Kidney capillary endothelial cell (primary cell): Measurements from ENCODE around the gene OSGEP.
"Not testable (repeated sequence)": the region's sequence is repeated elsewhere in the genome, so short reads cannot be mapped to it uniquely, and the experiment has no call there.

ENCODE experiments used
- DNase-seq: peaks from one replicate; pipeline ENCODE4 v3.0.0-alpha.2; 2018; ENCODE audit warnings: low spot score

Gene OSGEP

GRCh38 chr14:20469890-20470602 lies 15.4 kb upstream of the OSGEP start:
- peak; percentile 96 for DNase-seq

GRCh38 chr14:20469242-20469889 lies 14.8 kb upstream of the OSGEP start, which contains the start of gene PNP:
PNP (plus strand) TSS chr14:20469406; CDS start chr14:20469525, 119 bp downstream.
- peak; percentile 81 for DNase-seq

- no peak for DNase-seq
Measured at GRCh38 chr14:20468764-20469241, 14.2 kb upstream of the OSGEP start.

GRCh38 chr14:20461225-20462141 lies 6.9 kb upstream of the OSGEP start, which contains the start of gene PIP4P1:
PIP4P1 (minus strand) TSS chr14:20461434; CDS start chr14:20461325, 109 bp downstream.
- peak; percentile 100 for DNase-seq

- no peak for DNase-seq
Measured at GRCh38 chr14:20460458-20461224, 6.0 kb upstream of the OSGEP start.

- no peak for DNase-seq
Measured at GRCh38 chr14:20458031-20458789, 3.6 kb upstream of the OSGEP start.

GRCh38 chr14:20456971-20457370 lies 2.4 kb upstream of the OSGEP start:
- no peak for DNase-seq

- DNase-seq: peak; percentile 77
Measured at GRCh38 chr14:20455355-20456300, 1.0 kb upstream of the OSGEP start.

GRCh38 chr14:20452831-20453230 lies 1.8 kb downstream of the OSGEP start:
- DNase-seq: not testable (repeated sequence)

- no peak for DNase-seq
Measured at GRCh38 chr14:20446889-20447288, 7.7 kb downstream of the OSGEP start.

GRCh38 chr14:20443650-20444049 lies 11.0 kb downstream of the OSGEP start:
- not testable (repeated sequence) for DNase-seq

GRCh38 chr14:20441461-20441860 lies 13.2 kb downstream of the OSGEP start:
- DNase-seq: no peak

- DNase-seq: no peak
Measured at GRCh38 chr14:20440882-20441281, 13.7 kb downstream of the OSGEP start.

- DNase-seq: no peak
Measured at GRCh38 chr14:20440465-20440864, 14.1 kb downstream of the OSGEP start.

GRCh38 chr14:20438664-20439063 lies 15.9 kb downstream of the OSGEP start:
- DNase-seq: no peak

- DNase-seq: no peak
Measured at GRCh38 chr14:20436363-20436755, 18.3 kb downstream of the OSGEP start.

GRCh38 chr14:20435582-20436362 lies 18.8 kb downstream of the OSGEP start, which contains the start of gene KLHL33:
KLHL33 (minus strand) TSS chr14:20436166; CDS start chr14:20435811, 355 bp downstream.
- DNase-seq: no peak
